ENCODE results near the gene TTC28.

DNA sequence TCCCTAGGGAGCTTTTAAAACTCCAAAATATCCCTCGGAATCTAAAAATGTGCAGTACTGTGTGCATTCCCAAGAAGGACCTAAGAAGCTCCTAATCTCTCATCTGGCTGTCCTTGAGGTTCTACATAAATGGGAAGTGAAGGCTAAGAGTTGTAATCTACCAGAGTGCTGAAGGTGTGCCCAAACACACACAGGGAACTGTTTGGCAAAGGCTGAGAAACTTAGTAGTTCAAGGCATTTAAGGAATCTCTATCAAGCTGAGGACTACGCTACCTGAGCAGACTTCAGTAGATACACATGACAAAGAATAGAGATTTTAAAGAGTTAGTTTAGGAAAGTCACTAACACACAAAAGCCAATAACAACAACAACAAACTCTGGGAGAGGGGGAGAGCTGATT is 71.1 kb downstream of the TTC28 start:
- TF ChIP-seq POLR2AphosphoS5 (IDR thresholded peaks at IDR 0.05): no peak
- TF ChIP-seq POLR2A (IDR thresholded peaks at IDR 0.05): no peak
- no peak for TF ChIP-seq EP300 (IDR thresholded peaks at IDR 0.05)
- TF ChIP-seq, protein P1, sequence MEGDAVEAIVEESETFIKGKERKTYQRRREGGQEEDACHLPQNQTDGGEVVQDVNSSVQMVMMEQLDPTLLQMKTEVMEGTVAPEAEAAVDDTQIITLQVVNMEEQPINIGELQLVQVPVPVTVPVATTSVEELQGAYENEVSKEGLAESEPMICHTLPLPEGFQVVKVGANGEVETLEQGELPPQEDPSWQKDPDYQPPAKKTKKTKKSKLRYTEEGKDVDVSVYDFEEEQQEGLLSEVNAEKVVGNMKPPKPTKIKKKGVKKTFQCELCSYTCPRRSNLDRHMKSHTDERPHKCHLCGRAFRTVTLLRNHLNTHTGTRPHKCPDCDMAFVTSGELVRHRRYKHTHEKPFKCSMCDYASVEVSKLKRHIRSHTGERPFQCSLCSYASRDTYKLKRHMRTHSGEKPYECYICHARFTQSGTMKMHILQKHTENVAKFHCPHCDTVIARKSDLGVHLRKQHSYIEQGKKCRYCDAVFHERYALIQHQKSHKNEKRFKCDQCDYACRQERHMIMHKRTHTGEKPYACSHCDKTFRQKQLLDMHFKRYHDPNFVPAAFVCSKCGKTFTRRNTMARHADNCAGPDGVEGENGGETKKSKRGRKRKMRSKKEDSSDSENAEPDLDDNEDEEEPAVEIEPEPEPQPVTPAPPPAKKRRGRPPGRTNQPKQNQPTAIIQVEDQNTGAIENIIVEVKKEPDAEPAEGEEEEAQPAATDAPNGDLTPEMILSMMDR (IDR thresholded peaks at IDR 0.05): no peak

All from sigmoid colon (tissue), 4 donors.